Thoracic aorta (tissue), 2 donors: ENCODE measurements around the gene CAPN11. TPM values are rescaled to one million over a fixed set of nuclear protein-coding genes. Genes with fewer than 3 reads are reported as not detected.

Experiments
- ATAC-seq: fragments of 150-250 bp; one replicate; pipeline ENCODE4 v1.8.0; 2017; ENCODE audit warnings: low read depth; ENCODE audit not compliant: insufficient number of reproducible peaks, low FRiP score
- DNase-seq: peaks from one replicate; pipeline ENCODE4 v3.0.0-alpha.2; 2020; ENCODE audit warnings: low spot score
- H3K27ac ChIP-seq, 2 donors: fragments of 200-600 bp; sonication (generic); 1 replicate in 1 of 2; 2 replicates in 1 of 2; pipeline ENCODE4 v1.5.1; 2016; ENCODE audit warnings: mild to moderate bottlenecking in 2 of 2, moderate library complexity in 2 of 2
- H3K27me3 ChIP-seq: fragments of 200-600 bp; sonication (generic); replicated peaks from 2 replicates; pipeline ENCODE4 v1.6.0; 2016; ENCODE audit warnings: mild to moderate bottlenecking; ENCODE audit not compliant: insufficient read depth
- H3K36me3 ChIP-seq: fragments of 200-600 bp; sonication (generic); one replicate; pipeline ENCODE4 v1.5.1; 2016
- H3K4me1 ChIP-seq, 2 donors: fragments of 200-600 bp; sonication (generic); 1 replicate in 1 of 2; 2 replicates in 1 of 2; pipeline versions ENCODE4 v1.5.1 to v1.6.0; 2016; ENCODE audit warnings: low read depth in 2 of 2, mild to moderate bottlenecking in 1 of 2; ENCODE audit not compliant: control insufficient read depth in 1 of 2
- H3K4me3 ChIP-seq: fragments of 200-600 bp; sonication (generic); 2 replicates; pipeline ENCODE4 v1.5.1; 2016; ENCODE audit warnings: mild to moderate bottlenecking
- H3K9me3 ChIP-seq: fragments of 200-600 bp; sonication (generic); 2 replicates; pipeline ENCODE4 v1.5.1; 2016
- total RNA-seq, 2 donors: library from RNA; depleted of rRNA; stranded (reverse); fragments of >200 nt; gene quantifications; one replicate each; pipeline versions ENCODE4 v1.1.0 to v1.2.3, GENCODE V29; 2016
- TF ChIP-seq, protein P1 (sequence below): fragments of 200-600 bp; sonication (generic); IDR thresholded peaks from one replicate; pipeline ENCODE4 v1.5.1; 2019; ENCODE audit warnings: antibody characterized with exemption

CAPN11 gene
- total RNA-seq, 2 donors from 2014 or later, result not detected

DNA sequence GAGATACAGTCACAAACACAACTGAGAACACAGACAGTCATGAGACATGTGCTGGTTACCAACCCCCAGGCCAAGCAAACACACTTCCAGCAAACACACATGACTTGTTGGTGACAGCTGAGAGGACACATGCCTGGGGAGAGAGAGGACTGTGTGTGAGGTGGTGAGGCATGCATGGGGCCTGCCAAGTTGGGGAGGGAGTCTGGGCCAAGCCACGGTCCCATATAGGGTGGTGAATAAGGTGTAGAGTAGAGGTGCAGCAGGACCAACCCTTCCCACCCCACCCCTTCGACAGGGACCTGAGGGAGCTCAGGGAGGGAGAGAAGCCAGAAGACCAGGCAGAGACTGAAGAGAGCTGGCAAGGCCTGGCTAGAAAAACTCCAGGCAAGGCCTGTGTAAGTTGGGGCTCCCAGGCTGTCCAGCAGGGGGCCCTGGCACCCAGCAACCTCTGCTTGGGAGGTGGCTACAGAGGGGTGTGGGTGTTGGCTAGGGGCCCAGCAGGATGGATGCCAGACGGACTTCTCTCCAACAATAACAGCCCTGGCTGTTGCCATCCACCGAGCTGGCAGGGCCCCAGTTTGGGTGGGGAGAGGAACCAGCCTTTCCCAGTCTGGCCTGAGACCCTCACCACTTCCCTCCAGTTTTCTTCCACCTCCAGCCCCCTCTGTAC is 62.8 kb downstream of the CAPN11 start:
- peaks cover 58 to 80% of the 10 kb centered on the region in 2 donors for H3K4me1 ChIP-seq

DNA sequence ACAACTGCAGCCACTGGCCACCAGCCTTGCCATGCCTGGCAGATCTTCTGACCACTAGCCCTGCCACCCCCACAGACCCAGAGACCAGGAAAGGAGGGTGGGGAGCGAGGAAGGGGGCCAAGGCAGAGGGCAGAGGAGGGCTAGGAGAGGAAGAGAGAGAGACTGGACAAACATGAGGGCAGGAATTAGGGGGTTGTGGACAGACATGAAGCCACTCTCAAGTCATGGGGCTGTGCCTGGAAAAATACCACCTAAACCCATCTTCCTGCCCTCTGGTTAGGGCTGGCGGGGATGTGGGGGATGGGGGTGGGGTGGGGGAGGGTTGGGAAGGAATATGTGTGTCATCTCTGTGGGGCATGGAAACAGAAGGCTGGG is 63.3 kb downstream of the CAPN11 start:
- Histone ChIP-seq H3K27ac (peak overlapping the region; percentile 97 to 98), H3K4me3 (peak overlapping the region; percentile 81), H3K9me3 (no peaks in the 10 kb centered on the region), H3K27me3 (no peaks in the 10 kb centered on the region), H3K36me3 (no peaks in the 10 kb centered on the region), H3K4me1 (peaks cover 64 to 80% of the 10 kb centered on the region in 2 donors)
- no peak for DNase-seq
- TF ChIP-seq, protein P1, sequence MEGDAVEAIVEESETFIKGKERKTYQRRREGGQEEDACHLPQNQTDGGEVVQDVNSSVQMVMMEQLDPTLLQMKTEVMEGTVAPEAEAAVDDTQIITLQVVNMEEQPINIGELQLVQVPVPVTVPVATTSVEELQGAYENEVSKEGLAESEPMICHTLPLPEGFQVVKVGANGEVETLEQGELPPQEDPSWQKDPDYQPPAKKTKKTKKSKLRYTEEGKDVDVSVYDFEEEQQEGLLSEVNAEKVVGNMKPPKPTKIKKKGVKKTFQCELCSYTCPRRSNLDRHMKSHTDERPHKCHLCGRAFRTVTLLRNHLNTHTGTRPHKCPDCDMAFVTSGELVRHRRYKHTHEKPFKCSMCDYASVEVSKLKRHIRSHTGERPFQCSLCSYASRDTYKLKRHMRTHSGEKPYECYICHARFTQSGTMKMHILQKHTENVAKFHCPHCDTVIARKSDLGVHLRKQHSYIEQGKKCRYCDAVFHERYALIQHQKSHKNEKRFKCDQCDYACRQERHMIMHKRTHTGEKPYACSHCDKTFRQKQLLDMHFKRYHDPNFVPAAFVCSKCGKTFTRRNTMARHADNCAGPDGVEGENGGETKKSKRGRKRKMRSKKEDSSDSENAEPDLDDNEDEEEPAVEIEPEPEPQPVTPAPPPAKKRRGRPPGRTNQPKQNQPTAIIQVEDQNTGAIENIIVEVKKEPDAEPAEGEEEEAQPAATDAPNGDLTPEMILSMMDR, result no peak
- no peak for ATAC-seq

More for the DNA sequence above, 62.8 kb downstream of the CAPN11 start:
- Histone ChIP-seq H3K27ac (peak overlapping the region; percentile 97 to 98), H3K4me3 (peak overlapping the region; percentile 81), H3K27me3 (no peaks in the 10 kb centered on the region), H3K9me3 (no peaks in the 10 kb centered on the region), H3K36me3 (no peaks in the 10 kb centered on the region)
- DNase-seq (peak; percentile 87), ATAC-seq (peak; percentile 66)
- TF ChIP-seq, protein P1, result peak; percentile 94

DNA sequence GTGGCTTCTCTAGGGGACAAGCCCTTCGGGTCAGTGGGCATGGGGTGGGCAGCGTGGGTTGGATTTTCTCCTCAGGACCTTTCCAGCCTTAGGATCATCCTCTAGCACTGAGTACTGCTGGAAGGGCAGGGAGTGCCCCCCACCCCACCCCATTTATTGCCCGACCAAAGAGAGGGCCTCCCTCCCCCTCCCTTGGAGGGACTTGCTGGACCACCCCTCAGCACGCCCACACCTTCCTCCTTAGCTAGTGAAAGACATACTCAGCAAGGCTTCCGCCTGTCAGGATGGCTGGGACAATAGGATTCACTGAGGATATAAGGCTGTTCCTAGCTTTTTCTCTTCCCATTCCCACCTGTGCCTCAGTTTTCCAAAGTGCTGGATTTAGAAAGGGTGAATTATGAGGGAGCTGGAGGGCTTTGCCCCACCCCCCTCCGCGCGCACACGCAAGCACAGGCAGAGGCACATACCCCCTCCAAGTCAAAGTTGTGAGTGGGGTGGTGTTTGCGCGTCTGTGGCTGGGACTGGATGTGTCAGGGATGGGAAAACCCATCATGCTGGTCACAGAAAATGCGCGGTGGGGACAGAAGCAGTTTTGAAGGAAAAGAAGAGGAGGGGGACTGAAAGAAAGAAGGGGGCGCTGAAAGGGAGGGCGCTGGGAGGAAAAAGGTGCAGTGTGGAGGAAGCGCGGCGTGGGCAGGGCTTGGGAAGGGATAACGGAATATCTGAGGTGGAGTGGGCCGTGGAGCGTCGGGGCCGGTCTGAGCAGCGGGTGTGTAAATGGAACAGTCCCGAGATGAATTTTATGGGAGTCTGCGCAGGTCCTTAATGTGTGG is 64.1 kb downstream of the CAPN11 start:
- DNase-seq (no peak), ATAC-seq (no peak)
- peaks cover 67 to 80% of the 10 kb centered on the region in 2 donors for H3K4me1 ChIP-seq
- H3K36me3 ChIP-seq, result no peaks in the 10 kb centered on the region
- TF ChIP-seq, protein P1, result no peak
- peak overlapping the region; percentile 81 for H3K4me3 ChIP-seq
- no peaks in the 10 kb centered on the region for H3K9me3 ChIP-seq
- no peaks in the 10 kb centered on the region for H3K27me3 ChIP-seq
- H3K27ac ChIP-seq, result peak overlapping the region; percentile 97 to 98

DNA sequence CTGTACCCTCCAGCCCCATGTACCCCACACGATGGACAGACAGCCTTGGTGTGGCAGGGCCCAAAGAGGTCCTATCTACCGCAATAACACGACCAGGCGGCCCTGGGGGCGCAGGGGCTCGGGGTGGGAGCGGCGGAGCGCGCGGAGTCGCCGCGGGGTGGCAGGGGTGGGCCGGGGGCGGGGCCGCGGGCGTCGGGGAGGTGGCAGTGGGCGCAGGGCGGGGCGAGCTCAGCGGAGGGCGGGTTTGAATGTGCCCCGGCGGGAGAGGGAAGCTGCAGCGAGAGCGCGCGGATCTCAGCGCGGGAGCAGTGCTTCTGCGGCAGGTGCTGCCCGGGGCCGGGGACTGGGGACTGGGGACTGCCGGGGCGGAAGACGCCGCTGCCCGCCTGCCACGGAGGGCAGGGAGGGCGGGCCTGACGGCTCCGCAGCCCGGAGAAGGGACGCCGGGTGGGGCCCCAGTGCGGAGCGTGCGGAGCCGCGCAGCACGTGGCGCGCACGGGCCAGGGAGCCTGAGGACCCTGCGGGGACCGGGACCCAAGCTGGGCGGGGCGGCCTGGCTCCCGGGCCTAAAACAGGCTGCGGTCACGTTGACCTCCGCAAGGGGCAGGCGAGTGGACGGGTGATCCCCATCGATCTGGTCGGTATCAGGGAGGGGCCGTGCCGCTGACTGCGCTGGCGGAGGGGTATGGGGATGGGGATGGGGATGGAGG is 64.9 kb downstream of the CAPN11 start, which contains the start of gene SLC29A1:
SLC29A1 (plus strand) TSS at position 277 of the 710 bp plus-strand sequence. CDS start 3,719 bp downstream, outside the sequence.
- Histone ChIP-seq H3K27me3 (no peaks in the 10 kb centered on the region), H3K4me1 (peaks cover 63 to 80% of the 10 kb centered on the region in 2 donors), H3K36me3 (no peaks in the 10 kb centered on the region), H3K9me3 (no peaks in the 10 kb centered on the region), H3K27ac (peak within 1 kb of the TSS; percentile 97 to 98), H3K4me3 (peak within 1 kb of the TSS; percentile 81)
- ATAC-seq, result no peak
- no peak for DNase-seq
- TF ChIP-seq, protein P1, result peak; percentile 32
